ENCODE data around the gene PRR33.

Gene PRR33

DNA sequence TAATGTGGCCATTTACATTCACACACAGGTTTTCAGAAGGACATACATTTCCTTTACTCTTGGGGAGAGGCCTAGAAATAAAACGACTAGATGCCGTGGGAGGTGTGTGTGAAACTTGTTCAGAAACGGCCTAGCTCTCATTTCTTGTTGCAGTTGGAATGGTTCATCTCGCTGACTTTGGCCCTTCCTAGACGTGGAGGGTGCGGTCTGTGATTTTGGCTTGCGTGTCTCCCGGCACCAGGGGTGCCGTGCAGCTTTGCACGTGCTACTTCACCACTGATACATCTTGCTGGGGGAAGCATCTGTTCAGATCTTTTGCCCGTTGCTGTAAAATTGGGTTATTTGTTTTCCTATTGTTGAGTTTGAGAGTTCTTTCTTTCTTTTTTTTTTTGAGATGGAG is 3.1 kb upstream of the PRR33 start:
- no CpG with 5 or more reads among the region's 11 CpGs for WGBS (ENCODE audit: insufficient coverage, insufficient read length)
- Histone ChIP-seq H3K27ac (ENCODE audit: low read length) (no peak overlapping the region), H3K9me3 (ENCODE audit: control insufficient read depth, insufficient read depth, low read length) (no peaks in the 10 kb centered on the region), H3K4me1 (ENCODE audit: control insufficient read depth, insufficient read depth, low read length) (no peaks in the 10 kb centered on the region), H3K36me3 (ENCODE audit: control insufficient read depth, insufficient read depth, low read length) (no peaks in the 10 kb centered on the region), H3K27me3 (ENCODE audit: control insufficient read depth, insufficient read depth, low read length) (no peaks in the 10 kb centered on the region), H3K4me3 (ENCODE audit: low read length) (no peak overlapping the region)
- DNase-seq (ENCODE audit: low read depth, low spot score) = no peak

DNA sequence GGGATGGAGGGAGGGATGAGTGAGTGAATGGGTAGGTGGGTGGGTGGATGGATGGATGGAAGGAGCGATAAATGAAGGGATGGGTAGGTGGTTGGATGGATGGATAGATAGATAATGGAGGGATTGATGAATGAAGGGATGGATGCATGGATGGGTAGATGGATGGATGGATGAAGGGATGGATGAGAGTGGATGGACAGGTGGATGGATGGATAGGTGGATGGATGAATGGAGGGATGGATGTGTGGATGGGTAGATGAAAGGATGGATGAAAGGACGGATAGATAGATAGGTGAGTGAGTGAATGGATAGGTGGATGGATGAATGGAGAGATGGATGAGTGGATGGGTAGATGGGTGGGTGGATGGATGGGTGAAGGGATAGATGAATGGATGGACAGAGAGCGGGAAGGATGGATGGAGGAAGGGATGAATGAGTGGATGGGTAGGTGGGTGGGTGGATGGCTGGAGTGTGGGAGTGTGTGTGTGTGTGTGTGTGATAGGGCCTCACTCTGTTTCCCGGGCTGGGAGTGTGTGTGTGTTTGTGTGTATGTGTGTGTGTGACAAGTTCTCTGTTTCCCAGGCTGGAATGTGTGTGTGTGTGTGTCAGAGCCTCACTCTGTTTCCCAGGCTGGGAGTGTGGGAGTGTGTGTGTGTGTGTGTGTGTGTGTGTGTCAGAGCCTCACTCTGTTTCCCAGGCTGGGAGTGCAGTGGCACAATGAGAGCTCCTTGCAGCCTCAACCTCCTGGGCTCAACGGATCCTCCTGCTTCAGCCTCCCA is 2.1 kb upstream of the PRR33 start:
- Histone ChIP-seq H3K27me3 (ENCODE audit: control insufficient read depth, insufficient read depth, low read length) (no peaks in the 10 kb centered on the region), H3K9me3 (ENCODE audit: control insufficient read depth, insufficient read depth, low read length) (no peaks in the 10 kb centered on the region), H3K36me3 (ENCODE audit: control insufficient read depth, insufficient read depth, low read length) (no peaks in the 10 kb centered on the region), H3K4me3 (ENCODE audit: low read length) (no peak overlapping the region), H3K4me1 (ENCODE audit: control insufficient read depth, insufficient read depth, low read length) (no peaks in the 10 kb centered on the region), H3K27ac (ENCODE audit: low read length) (no peak overlapping the region)
- 100% methylated on average over 2 of the region's 5 CpGs for WGBS (ENCODE audit: insufficient coverage, insufficient read length)
- no peak for DNase-seq (ENCODE audit: low read depth, low spot score)

DNA sequence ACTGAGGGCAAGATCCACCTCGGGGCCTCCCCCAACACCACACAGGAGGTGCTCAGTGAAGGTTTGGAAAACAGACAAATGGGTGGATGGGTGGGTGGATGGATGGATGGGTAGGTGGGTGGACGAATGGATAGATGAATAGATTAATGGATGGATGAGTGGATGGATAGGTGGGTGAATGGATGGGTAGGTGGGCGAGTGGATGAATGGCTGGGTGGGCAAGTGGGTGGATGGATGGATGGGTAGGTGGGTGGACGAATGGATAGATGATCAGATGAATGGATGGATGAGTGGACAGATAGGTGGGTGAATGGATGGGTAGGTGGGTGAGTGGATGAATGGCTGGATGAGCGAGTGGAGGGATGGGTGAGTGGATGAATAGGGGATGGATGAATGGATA is 863 bp upstream of the PRR33 start:
- Histone ChIP-seq H3K27me3 (ENCODE audit: control insufficient read depth, insufficient read depth, low read length) (no peaks in the 10 kb centered on the region), H3K27ac (ENCODE audit: low read length) (no peak overlapping the region), H3K4me1 (ENCODE audit: control insufficient read depth, insufficient read depth, low read length) (no peaks in the 10 kb centered on the region), H3K4me3 (ENCODE audit: low read length) (no peak overlapping the region), H3K9me3 (ENCODE audit: control insufficient read depth, insufficient read depth, low read length) (no peaks in the 10 kb centered on the region), H3K36me3 (ENCODE audit: control insufficient read depth, insufficient read depth, low read length) (no peaks in the 10 kb centered on the region; the same call in 1 of the 2 replicates)
- 100% methylated on average over 1 of the region's 5 CpGs for whole genome bisulfite sequencing (ENCODE audit: insufficient coverage, insufficient read length)
- DNase-seq (ENCODE audit: low read depth, low spot score) = no peak

DNA sequence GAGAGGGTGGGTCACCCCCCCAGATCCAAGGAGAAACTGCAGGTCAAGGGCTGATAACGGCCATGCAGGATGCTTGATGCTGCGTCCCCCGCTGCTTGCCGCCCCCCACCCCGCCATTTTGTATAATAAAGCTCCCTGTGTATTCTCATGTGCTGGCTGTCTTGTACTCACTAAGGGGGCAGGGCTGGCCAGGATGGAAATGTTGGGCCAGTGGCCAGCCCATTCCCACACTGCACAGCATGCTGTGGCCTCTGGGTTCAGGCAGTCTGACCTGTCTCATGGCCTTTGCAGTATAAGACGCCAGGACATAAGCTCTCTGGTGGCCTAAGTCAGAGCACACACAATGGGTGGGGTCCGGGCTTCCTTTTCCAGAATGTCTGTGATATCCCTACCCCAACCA is 421 bp upstream of the PRR33 start:
- Histone ChIP-seq H3K27ac (ENCODE audit: low read length) (no peak overlapping the region), H3K4me3 (ENCODE audit: low read length) (no peak overlapping the region), H3K9me3 (ENCODE audit: control insufficient read depth, insufficient read depth, low read length) (no peaks in the 10 kb centered on the region), H3K27me3 (ENCODE audit: control insufficient read depth, insufficient read depth, low read length) (no peaks in the 10 kb centered on the region), H3K4me1 (ENCODE audit: control insufficient read depth, insufficient read depth, low read length) (no peaks in the 10 kb centered on the region), H3K36me3 (ENCODE audit: control insufficient read depth, insufficient read depth, low read length) (no peaks in the 10 kb centered on the region; the same call in 1 of the 2 replicates)
- no peak for DNase-seq (ENCODE audit: low read depth, low spot score)
- WGBS (ENCODE audit: insufficient coverage, insufficient read length) = no CpG with 5 or more reads among the region's 7 CpGs

DNA sequence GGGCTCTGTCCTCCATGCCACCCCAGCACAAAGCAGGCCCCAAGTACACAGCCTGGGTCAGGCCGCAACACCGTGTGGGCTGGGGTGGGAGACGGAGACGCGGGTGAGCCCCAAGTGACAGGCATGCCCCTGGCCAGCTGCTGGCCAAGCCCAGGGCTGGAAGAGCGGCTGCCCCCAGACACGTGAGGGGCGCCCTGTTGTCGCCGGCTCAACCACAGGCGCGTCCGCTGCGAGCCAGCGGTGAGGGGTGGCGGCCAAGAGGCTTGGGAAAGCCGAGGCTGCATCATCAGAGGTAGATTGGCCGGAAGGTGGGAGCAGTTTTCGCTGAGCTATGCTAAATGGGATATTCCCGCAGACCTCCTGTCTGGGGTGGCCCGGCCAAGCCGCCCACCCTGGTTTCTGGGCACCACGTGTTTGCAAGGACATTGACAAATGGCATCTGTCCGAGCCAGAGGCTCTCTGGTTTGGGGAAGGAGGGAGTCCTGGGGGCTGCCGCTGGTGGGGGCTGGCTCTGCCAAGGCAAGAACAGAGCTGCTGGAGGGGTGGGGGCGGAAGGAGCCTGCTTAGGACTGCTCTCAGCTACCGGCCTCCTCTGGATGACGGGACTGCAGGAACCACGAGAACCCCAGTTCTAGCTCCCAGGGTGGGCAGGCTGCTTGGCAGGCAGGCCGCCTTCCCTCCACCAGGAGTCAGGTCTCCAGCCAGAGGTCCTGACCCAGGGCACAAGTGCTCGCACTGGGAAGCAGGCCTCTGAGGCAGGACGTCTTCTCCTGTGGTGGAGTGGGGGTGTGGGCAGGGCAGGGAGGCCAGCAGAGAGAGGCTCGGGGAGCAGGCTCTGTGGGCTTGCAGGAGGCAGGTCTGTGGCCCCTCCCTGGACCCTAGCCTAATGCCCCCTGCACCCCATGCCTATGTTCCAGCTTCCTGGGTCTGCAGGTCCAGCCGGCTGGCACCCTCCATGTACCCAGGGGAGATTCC is 552 bp downstream of the PRR33 start:
- Histone ChIP-seq H3K9me3 (ENCODE audit: control insufficient read depth, insufficient read depth, low read length) (no peaks in the 10 kb centered on the region), H3K4me3 (ENCODE audit: low read length) (no peak overlapping the region), H3K36me3 (ENCODE audit: control insufficient read depth, insufficient read depth, low read length) (no peaks in the 10 kb centered on the region; the same call in 1 of the 2 replicates), H3K27ac (ENCODE audit: low read length) (no peak overlapping the region), H3K27me3 (ENCODE audit: control insufficient read depth, insufficient read depth, low read length) (no peaks in the 10 kb centered on the region), H3K4me1 (ENCODE audit: control insufficient read depth, insufficient read depth, low read length) (no peaks in the 10 kb centered on the region)
- no CpG with 5 or more reads among the region's 34 CpGs for whole genome bisulfite sequencing (ENCODE audit: insufficient coverage, insufficient read length)
- DNase-seq (ENCODE audit: low read depth, low spot score) = no peak

DNA sequence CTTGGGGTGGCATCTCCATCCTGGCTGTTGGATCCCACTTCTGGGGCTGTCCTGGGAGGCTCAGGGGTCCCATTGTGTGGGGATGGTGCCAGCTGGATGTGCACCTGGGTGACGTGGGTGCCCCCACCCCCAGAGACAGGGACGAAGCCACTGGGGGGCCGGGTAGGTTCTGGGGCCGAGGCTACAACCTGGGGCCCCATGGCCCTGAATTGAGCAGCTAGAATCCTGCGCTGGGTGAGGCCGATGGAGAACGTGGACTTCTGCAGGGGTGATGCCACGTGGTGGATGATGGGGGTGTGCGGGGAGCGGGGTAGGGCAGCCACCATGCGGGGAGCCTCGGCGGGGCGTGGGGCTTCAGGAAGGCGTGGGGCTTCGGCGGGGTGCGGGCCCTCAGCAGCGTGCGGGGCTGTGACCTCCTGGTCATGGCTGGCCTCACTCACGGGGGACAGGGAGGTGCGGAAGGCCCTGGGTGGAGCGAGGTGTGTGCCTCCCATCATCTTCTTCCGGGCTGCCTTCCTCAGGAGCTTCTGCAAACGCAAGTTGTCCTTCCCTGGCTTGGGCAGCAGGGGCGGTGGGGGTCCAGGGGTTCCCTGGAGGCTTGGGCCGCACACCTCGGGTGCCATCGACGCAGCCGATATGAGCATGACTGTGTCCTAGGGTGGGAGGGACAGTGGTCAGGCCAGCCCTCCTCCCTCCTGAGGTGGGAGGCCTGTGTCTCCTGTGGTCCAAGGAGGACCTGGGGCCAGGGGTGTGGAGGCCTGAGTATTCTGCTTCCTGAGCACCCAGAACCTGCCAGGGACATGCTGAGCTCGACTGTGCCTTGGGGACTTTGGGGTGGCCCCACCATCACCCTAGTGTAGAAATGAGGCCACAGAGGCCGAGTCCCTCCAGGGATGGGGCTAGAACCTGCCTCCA is 1.5 kb downstream of the PRR33 start:
- H3K9me3 ChIP-seq (ENCODE audit: control insufficient read depth, insufficient read depth, low read length) = no peaks in the 10 kb centered on the region
- H3K36me3 ChIP-seq (ENCODE audit: control insufficient read depth, insufficient read depth, low read length) = no peaks in the 10 kb centered on the region; the same call in 1 of the 2 replicates
- no peak overlapping the region for H3K27ac ChIP-seq (ENCODE audit: low read length)
- WGBS (ENCODE audit: insufficient coverage, insufficient read length) = no CpG with 5 or more reads among the region's 33 CpGs
- DNase-seq (ENCODE audit: low read depth, low spot score) = no peak
- H3K4me1 ChIP-seq (ENCODE audit: control insufficient read depth, insufficient read depth, low read length) = no peaks in the 10 kb centered on the region
- no peak overlapping the region for H3K4me3 ChIP-seq (ENCODE audit: low read length)
- no peaks in the 10 kb centered on the region for H3K27me3 ChIP-seq (ENCODE audit: control insufficient read depth, insufficient read depth, low read length)

DNA sequence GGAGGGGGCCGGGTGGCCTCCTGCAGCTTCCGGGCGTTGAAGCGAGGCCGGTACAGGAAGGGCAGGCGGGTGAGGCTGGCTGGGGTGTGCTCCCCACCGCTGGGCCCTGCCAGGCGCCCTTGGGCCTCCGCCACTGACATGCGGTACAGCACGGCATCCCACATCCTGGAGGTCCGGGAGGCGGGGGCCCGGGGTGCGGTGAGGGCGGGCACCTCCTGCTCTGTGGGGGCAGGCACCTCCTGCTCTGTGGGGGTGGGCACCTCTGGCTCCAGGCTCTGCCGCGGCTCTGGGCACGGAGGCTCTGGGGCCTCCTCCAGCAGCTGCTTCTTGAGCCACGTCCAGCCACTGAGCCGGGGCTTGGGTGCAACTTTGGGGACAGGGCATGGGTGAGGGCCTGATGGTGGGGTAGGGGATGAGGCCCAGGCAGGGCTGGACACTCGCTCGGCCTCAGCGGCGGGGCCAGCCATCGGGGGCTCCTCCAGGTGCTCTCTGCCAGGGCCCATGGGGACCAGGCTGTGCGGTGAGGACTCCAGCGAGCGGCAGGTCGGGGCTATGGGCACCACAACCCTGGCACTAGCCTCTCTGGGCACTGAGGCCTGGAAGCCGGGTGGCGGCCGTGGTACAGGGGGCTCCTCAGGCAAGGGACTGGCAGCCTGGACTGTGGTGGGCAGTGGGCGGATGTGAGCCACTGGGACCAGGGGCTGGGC is 2.3 kb downstream of the PRR33 start:
- Histone ChIP-seq H3K27ac (ENCODE audit: low read length) (no peak overlapping the region), H3K36me3 (ENCODE audit: control insufficient read depth, insufficient read depth, low read length) (no peaks in the 10 kb centered on the region; the same call in 1 of the 2 replicates), H3K4me3 (ENCODE audit: low read length) (no peak overlapping the region), H3K9me3 (ENCODE audit: control insufficient read depth, insufficient read depth, low read length) (no peaks in the 10 kb centered on the region), H3K27me3 (ENCODE audit: control insufficient read depth, insufficient read depth, low read length) (no peaks in the 10 kb centered on the region), H3K4me1 (ENCODE audit: control insufficient read depth, insufficient read depth, low read length) (no peaks in the 10 kb centered on the region)
- no peak for DNase-seq (ENCODE audit: low read depth, low spot score)
- WGBS (ENCODE audit: insufficient coverage, insufficient read length) = no CpG with 5 or more reads among the region's 34 CpGs

DNA sequence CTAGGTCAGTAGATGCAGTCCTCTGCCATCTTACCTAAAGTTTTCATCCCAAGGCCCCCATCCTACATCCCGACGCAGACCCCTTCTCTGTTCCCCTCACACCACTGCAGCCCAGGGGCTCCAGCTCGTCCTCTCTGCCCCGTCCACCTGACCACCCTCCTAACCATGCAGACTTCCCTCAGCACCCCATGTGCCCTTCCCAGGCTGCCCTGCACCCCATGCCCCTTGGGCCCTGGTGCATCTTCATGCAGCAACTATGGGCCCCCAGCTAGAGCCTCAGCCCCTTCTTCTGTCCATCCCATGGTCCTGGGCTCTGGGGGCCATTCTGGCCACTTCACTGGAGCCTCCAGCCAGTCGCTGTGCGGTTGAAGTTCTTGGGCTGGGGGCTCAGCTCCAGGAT is 2.9 kb downstream of the PRR33 start:
- no peaks in the 10 kb centered on the region for H3K4me1 ChIP-seq (ENCODE audit: control insufficient read depth, insufficient read depth, low read length)
- H3K27ac ChIP-seq (ENCODE audit: low read length) = no peak overlapping the region
- H3K36me3 ChIP-seq (ENCODE audit: control insufficient read depth, insufficient read depth, low read length) = no peaks in the 10 kb centered on the region; the same call in 1 of the 2 replicates
- no peak for DNase-seq (ENCODE audit: low read depth, low spot score)
- H3K9me3 ChIP-seq (ENCODE audit: control insufficient read depth, insufficient read depth, low read length) = no peaks in the 10 kb centered on the region
- no peak overlapping the region for H3K4me3 ChIP-seq (ENCODE audit: low read length)
- H3K27me3 ChIP-seq (ENCODE audit: control insufficient read depth, insufficient read depth, low read length) = no peaks in the 10 kb centered on the region
- WGBS (ENCODE audit: insufficient coverage, insufficient read length) = no CpG with 5 or more reads among the region's 6 CpGs

DNA sequence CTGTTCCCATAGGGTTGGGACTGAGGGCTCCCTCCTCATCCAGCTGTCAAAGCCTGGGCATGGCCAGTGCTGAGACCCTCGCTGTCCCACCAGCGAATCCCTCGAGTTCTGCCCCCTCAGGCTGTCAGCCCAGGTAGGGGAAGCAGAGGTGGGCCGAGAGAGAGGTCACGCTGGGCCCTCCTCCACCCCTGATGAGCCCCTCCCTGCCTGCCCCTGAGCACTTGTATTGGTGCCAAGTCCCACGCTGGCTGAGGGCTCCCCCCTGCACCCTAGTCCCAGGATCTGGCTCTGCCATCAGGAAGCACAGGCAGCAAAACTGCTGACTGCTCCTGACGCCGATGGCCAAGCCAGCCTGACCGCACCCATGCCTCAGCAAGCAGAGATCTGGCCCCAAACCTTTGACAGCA is 3.3 kb downstream of the PRR33 start:
- Histone ChIP-seq H3K27ac (ENCODE audit: low read length) (no peak overlapping the region), H3K36me3 (ENCODE audit: control insufficient read depth, insufficient read depth, low read length) (no peaks in the 10 kb centered on the region; the same call in 1 of the 2 replicates), H3K4me1 (ENCODE audit: control insufficient read depth, insufficient read depth, low read length) (no peaks in the 10 kb centered on the region), H3K9me3 (ENCODE audit: control insufficient read depth, insufficient read depth, low read length) (no peaks in the 10 kb centered on the region), H3K27me3 (ENCODE audit: control insufficient read depth, insufficient read depth, low read length) (no peaks in the 10 kb centered on the region), H3K4me3 (ENCODE audit: low read length) (no peak overlapping the region)
- no peak for DNase-seq (ENCODE audit: low read depth, low spot score)
- WGBS (ENCODE audit: insufficient coverage, insufficient read length) = no CpG with 5 or more reads among the region's 9 CpGs
